BLaER1 treated with 17β-estradiol and CSF1 and Interleukin-3, amounts not matched to agents 10 nM and 100 nM (cell line): ENCODE measurements around the gene CAB39.

ENCODE experiments used
- H3K27ac ChIP-seq, 11 experiments: shearing (Covaris generic); formaldehyde crosslinking; 2 replicates each; pipeline ENCODE4 v1.8.1; 2022
- H3K27me3 ChIP-seq, 11 experiments: shearing (Covaris generic); formaldehyde crosslinking; 2 replicates each; pipeline ENCODE4 v1.8.1; 2022
- H3K36me3 ChIP-seq, 11 experiments: shearing (Covaris generic); formaldehyde crosslinking; 2 replicates each; pipeline ENCODE4 v1.8.1; 2022
- H3K4me1 ChIP-seq, 10 experiments: shearing (Covaris generic); formaldehyde crosslinking; 2 replicates each; pipeline ENCODE4 v1.8.1; 2022
- H3K4me2 ChIP-seq, 11 experiments: shearing (Covaris generic); formaldehyde crosslinking; 2 replicates each; pipeline ENCODE4 v1.8.1; 2022
- H3K4me3 ChIP-seq, 10 experiments: shearing (Covaris generic); formaldehyde crosslinking; 2 replicates each; pipeline ENCODE4 v1.8.1; 2022
- H3K9ac ChIP-seq, 11 experiments: shearing (Covaris generic); formaldehyde crosslinking; 2 replicates each; pipeline ENCODE4 v1.8.1; 2022
- H3K9me3 ChIP-seq, 11 experiments: shearing (Covaris generic); formaldehyde crosslinking; replicated peaks in 1 of 11; 2 replicates each; pipeline ENCODE4 v1.8.1; 2022
- H4K20me1 ChIP-seq, 11 experiments: shearing (Covaris generic); formaldehyde crosslinking; 2 replicates each; pipeline ENCODE4 v1.8.1; 2022
- Cebpa-rat ChIP-seq, 11 experiments: shearing (Covaris generic); IDR thresholded peaks; 2 replicates each; pipeline ENCODE4 v1.8.1; 2022

The CAB39 gene

GRCh38 chr2:230828272-230828961, 115.8 kb downstream of the CAB39 start:
- peak overlapping the region; percentile 53 to 72 (median 62) for H3K4me3 ChIP-seq
- peaks cover 0 to 8% (median under 1%) of the 10 kb centered on the region in 11 experiments; a peak in 6 of 22 replicates for H4K20me1 ChIP-seq
- peak overlapping the region; percentile 62 to 81 (median 76) for H3K9ac ChIP-seq
- no peaks in the 10 kb centered on the region for H3K36me3 ChIP-seq
- no peak for TF ChIP-seq Cebpa-rat (IDR thresholded peaks at IDR 0.05)
- H3K27me3 ChIP-seq = peaks cover 0 to 3% (median 0%) of the 10 kb centered on the region in 11 experiments; a peak in 1 of 22 replicates
- H3K4me1 ChIP-seq = peaks cover 16 to 47% (median 30%) of the 10 kb centered on the region in 10 experiments
- H3K9me3 ChIP-seq = peaks cover 0 to 7% (median 0%) of the 10 kb centered on the region in 11 experiments; a peak in 1 of 22 replicates
- peak overlapping the region; percentile 96 to 99 (median 98) for H3K4me2 ChIP-seq
- H3K27ac ChIP-seq = peak overlapping the region; percentile 51 to 79 (median 66); a peak in 20 of 22 replicates

- H3K27ac ChIP-seq = no peak overlapping the region; a peak in 2 of 22 replicates
- H3K4me3 ChIP-seq = no peak overlapping the region
- peak overlapping the region in 1 of 11 experiments; percentile 78; a peak in 1 of 22 replicates for H3K9ac ChIP-seq
- TF ChIP-seq Cebpa-rat (IDR thresholded peaks at IDR 0.05) = no peak
- H3K36me3 ChIP-seq = no peaks in the 10 kb centered on the region
- peaks cover 13 to 41% (median 21%) of the 10 kb centered on the region in 10 experiments for H3K4me1 ChIP-seq
- H4K20me1 ChIP-seq = 0 out of 22 replicates have a peak, but pooled peaks cover 0 to 5% (median 0%) of the 10 kb centered on the region in 11 experiments
- H3K27me3 ChIP-seq = peaks cover 0 to 3% (median 0%) of the 10 kb centered on the region in 11 experiments; a peak in 1 of 22 replicates
- peaks cover 0 to 7% (median 0%) of the 10 kb centered on the region in 11 experiments; a peak in 1 of 22 replicates for H3K9me3 ChIP-seq
- H3K4me2 ChIP-seq = peak overlapping the region in 8 of 11 experiments; percentile 96 to 99 (median 98); a peak in 9 of 22 replicates
These were observed 116.7 kb downstream of the CAB39 start for GRCh38 chr2:230829293-230829692.

DNA sequence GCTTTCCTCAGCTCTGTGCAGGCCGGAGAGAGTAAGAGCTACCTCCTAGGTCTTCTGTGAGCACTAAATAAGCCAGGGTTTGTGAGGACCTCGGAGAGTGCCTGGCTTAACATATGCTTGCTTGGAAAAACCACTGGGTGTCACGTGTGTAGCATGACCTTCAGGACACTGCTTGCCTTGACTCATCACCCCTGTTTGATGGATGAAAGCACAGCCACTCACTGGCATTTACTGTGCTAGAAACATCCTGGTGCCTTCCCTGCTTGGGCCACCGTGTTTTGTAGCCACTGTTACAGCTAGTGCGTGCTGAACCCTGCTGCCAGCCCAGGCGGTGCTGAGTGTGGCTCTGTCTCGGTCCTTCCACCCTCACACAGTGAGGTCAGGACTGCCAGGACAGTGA, 117.3 kb downstream of the CAB39 start:
- no peak overlapping the region for H3K4me3 ChIP-seq
- no peak overlapping the region for H3K4me2 ChIP-seq
- TF ChIP-seq Cebpa-rat (IDR thresholded peaks at IDR 0.05) = no peak
- H3K9ac ChIP-seq = no peak overlapping the region
- H3K4me1 ChIP-seq = peaks cover 13 to 34% (median 19%) of the 10 kb centered on the region in 10 experiments
- peaks cover 0 to 7% (median 0%) of the 10 kb centered on the region in 11 experiments; a peak in 1 of 22 replicates for H3K9me3 ChIP-seq
- no peaks in the 10 kb centered on the region for H3K36me3 ChIP-seq
- no peak overlapping the region for H3K27ac ChIP-seq
- 0 out of 22 replicates have a peak, but pooled peaks cover 0 to 5% (median 0%) of the 10 kb centered on the region in 11 experiments for H4K20me1 ChIP-seq
- peaks cover 0 to 3% (median 0%) of the 10 kb centered on the region in 11 experiments; a peak in 1 of 22 replicates for H3K27me3 ChIP-seq

GRCh38 chr2:230830428-230830827, 117.8 kb downstream of the CAB39 start:
- 0 out of 22 replicates have a peak, but pooled peaks cover 0 to 5% (median 0%) of the 10 kb centered on the region in 11 experiments for H4K20me1 ChIP-seq
- H3K9ac ChIP-seq = no peak overlapping the region
- H3K36me3 ChIP-seq = no peaks in the 10 kb centered on the region
- no peak for TF ChIP-seq Cebpa-rat (IDR thresholded peaks at IDR 0.05)
- peaks cover 13 to 33% (median 19%) of the 10 kb centered on the region in 10 experiments for H3K4me1 ChIP-seq
- 0 out of 22 replicates have a peak overlapping the region, but pooled peaks of 1 of the 11 experiments have one; percentile 3 for H3K4me2 ChIP-seq
- H3K9me3 ChIP-seq = peaks cover 0 to 7% (median 0%) of the 10 kb centered on the region in 11 experiments; a peak in 1 of 22 replicates
- H3K27ac ChIP-seq = no peak overlapping the region
- H3K27me3 ChIP-seq = peaks cover 0 to 3% (median 0%) of the 10 kb centered on the region in 11 experiments; a peak in 1 of 22 replicates
- no peak overlapping the region for H3K4me3 ChIP-seq

GRCh38 chr2:230840301-230840700, 127.7 kb downstream of the CAB39 start:
- no peak for TF ChIP-seq Cebpa-rat (IDR thresholded peaks at IDR 0.05)

DNA sequence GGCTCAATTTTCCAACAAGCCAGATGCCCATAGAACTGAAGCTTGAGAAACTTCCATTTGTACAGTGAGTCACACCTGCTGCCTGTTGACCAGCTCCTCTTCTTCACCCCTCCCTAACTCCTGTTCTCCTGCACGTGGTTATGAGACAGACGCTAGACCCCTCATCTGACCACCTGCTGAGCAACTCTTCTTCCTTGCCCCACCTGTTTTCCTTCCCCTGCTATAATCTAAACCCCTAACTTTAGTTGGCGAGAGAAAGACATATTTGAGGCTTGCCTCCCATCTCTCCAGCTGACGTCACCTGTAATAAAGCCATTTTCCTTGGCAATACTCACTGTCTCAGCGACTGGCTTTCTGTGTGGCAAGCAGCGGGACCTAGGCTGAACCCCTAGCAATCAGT, 129.8 kb downstream of the CAB39 start:
- peaks cover 0 to 9% (median 0%) of the 10 kb centered on the region in 10 experiments; a peak in 5 of 20 replicates for H3K4me1 ChIP-seq
- H3K9me3 ChIP-seq = peaks cover 6 to 24% (median 16%) of the 10 kb centered on the region in 11 experiments; a peak in 18 of 22 replicates
- no peak overlapping the region for H3K4me3 ChIP-seq
- no peaks in the 10 kb centered on the region for H3K36me3 ChIP-seq
- no peak overlapping the region for H3K4me2 ChIP-seq
- no peak overlapping the region for H3K27ac ChIP-seq
- TF ChIP-seq Cebpa-rat (IDR thresholded peaks at IDR 0.05) = no peak
- no peaks in the 10 kb centered on the region for H3K27me3 ChIP-seq
- no peak overlapping the region for H3K9ac ChIP-seq
- no peaks in the 10 kb centered on the region for H4K20me1 ChIP-seq

More at GRCh38 chr2:230840301-230840700, 127.7 kb downstream of the CAB39 start:
- Histone ChIP-seq H3K4me1 (peaks cover 0 to 9% (median 0%) of the 10 kb centered on the region in 10 experiments; a peak in 3 of 20 replicates), H3K36me3 (no peaks in the 10 kb centered on the region), H3K9me3 (peaks cover 3 to 18% (median 11%) of the 10 kb centered on the region in 11 experiments; a peak in 16 of 22 replicates), H3K27me3 (no peaks in the 10 kb centered on the region), H3K9ac (no peak overlapping the region), H3K27ac (no peak overlapping the region), H3K4me2 (peak overlapping the region in 2 of 11 experiments; percentile 6 to 10; a peak in 1 of 22 replicates), H4K20me1 (no peaks in the 10 kb centered on the region), H3K4me3 (no peak overlapping the region)

DNA sequence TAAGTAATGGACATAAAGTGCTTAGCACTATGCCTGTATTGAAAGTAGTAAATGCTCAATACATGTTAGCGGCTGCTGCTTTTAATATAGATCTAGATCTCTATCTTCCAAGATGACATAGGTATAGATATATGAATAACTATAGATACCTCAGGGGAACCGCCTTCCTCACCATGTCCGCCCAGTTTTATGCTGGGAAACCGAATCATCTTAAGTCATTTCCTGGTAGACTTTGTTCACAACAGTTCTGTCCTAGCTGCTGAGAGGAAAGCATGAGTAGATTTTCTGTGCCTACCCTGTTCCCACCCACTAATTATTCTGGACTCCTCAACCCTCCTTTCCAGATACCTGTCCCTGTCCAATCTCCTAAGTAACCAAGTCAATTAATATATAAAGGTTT, 130.5 kb downstream of the CAB39 start:
- Histone ChIP-seq H3K9ac (no peak overlapping the region), H3K27ac (no peak overlapping the region), H3K4me1 (peaks cover 0 to 11% (median 0%) of the 10 kb centered on the region in 10 experiments; a peak in 6 of 20 replicates), H3K9me3 (peaks cover 6 to 21% (median 13%) of the 10 kb centered on the region in 11 experiments; a peak in 18 of 22 replicates), H4K20me1 (no peaks in the 10 kb centered on the region), H3K4me2 (no peak overlapping the region), H3K4me3 (no peak overlapping the region), H3K27me3 (no peaks in the 10 kb centered on the region), H3K36me3 (no peaks in the 10 kb centered on the region)
- TF ChIP-seq Cebpa-rat (IDR thresholded peaks at IDR 0.05) = no peak

- H3K4me3 ChIP-seq = no peak overlapping the region
- H4K20me1 ChIP-seq = no peaks in the 10 kb centered on the region
- H3K27me3 ChIP-seq = no peaks in the 10 kb centered on the region
These were observed 133.7 kb downstream of the CAB39 start for GRCh38 chr2:230846360-230846759.

DNA sequence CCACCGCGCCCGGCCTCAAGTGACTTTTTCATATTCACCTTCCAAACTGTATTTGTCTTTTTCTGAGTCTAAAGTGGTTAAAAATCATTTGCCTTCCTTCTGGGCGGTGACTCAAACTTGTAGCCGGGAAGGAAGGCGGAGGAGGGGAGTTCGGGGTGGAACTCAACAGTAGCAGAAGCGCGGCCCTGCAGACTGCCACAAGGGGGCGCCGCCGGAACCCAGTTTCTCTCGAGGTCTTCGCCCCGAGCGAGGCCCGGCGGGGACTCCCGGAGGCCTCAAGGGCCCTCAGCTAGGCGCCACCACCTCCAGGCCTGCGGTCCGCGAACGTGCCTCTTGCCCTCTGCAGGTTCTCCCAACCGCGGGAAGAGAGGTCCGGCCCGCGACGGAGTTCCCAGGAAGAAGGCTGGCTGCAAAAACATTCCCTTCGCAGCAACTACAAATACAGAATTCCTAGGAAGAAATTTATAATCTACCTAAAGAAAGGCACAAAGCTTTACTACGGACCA, 135.3 kb downstream of the CAB39 start:
- Histone ChIP-seq H3K27ac (no peak overlapping the region), H4K20me1 (no peaks in the 10 kb centered on the region), H3K4me1 (peaks cover 0 to 6% (median 0%) of the 10 kb centered on the region in 10 experiments; a peak in 3 of 20 replicates), H3K4me3 (no peak overlapping the region), H3K4me2 (no peak overlapping the region), H3K9ac (no peak overlapping the region), H3K36me3 (no peaks in the 10 kb centered on the region), H3K9me3 (peaks cover 0 to 22% (median 16%) of the 10 kb centered on the region in 11 experiments; a peak in 17 of 22 replicates), H3K27me3 (no peaks in the 10 kb centered on the region; a peak in 1 of 22 replicates)
- no peak for TF ChIP-seq Cebpa-rat (IDR thresholded peaks at IDR 0.05)

More at GRCh38 chr2:230846360-230846759, 133.7 kb downstream of the CAB39 start:
- Histone ChIP-seq H3K4me1 (peaks cover 0 to 6% (median 0%) of the 10 kb centered on the region in 10 experiments; a peak in 3 of 20 replicates), H3K9ac (no peak overlapping the region), H3K27ac (no peak overlapping the region), H3K9me3 (peaks cover 0 to 22% (median 16%) of the 10 kb centered on the region in 11 experiments; a peak in 17 of 22 replicates), H3K4me2 (no peak overlapping the region), H3K36me3 (no peaks in the 10 kb centered on the region)
- TF ChIP-seq Cebpa-rat (IDR thresholded peaks at IDR 0.05) = no peak
